ENCODE data around the gene SRGAP2C.
"Not testable (repeated sequence)": the region's sequence is repeated elsewhere in the genome, so short reads cannot be mapped to it uniquely, and the experiment has no call there.

SRGAP2C gene

GRCh38 chr1:121279548-121279898, 94.7 kb downstream of the SRGAP2C start:
- DNase-seq (ENCODE audit: low spot score), result not testable (repeated sequence)

- DNase-seq (ENCODE audit: low spot score), result not testable (repeated sequence)
These were observed 96.0 kb downstream of the SRGAP2C start for GRCh38 chr1:121280699-121281317.

- DNase-seq (ENCODE audit: low spot score), result not testable (repeated sequence)
These were observed 96.7 kb downstream of the SRGAP2C start for GRCh38 chr1:121281480-121281879.

- not testable (repeated sequence) for DNase-seq (ENCODE audit: low spot score)
These were observed 98.9 kb downstream of the SRGAP2C start for GRCh38 chr1:121283587-121284180.

- DNase-seq (ENCODE audit: low spot score), result not testable (repeated sequence)
These were observed 107.8 kb downstream of the SRGAP2C start for GRCh38 chr1:121292590-121292989.

- DNase-seq (ENCODE audit: low spot score), result not testable (repeated sequence)
These were observed 108.8 kb downstream of the SRGAP2C start for GRCh38 chr1:121293263-121294204.

GRCh38 chr1:121294205-121294570, 109.4 kb downstream of the SRGAP2C start:
- DNase-seq (ENCODE audit: low spot score), result not testable (repeated sequence)

GRCh38 chr1:121296563-121296962, 111.8 kb downstream of the SRGAP2C start:
- DNase-seq (ENCODE audit: low spot score), result not testable (repeated sequence)

- DNase-seq (ENCODE audit: low spot score), result not testable (repeated sequence)
These were observed 113.8 kb downstream of the SRGAP2C start for GRCh38 chr1:121298529-121298928.

GRCh38 chr1:121299514-121300149, 114.9 kb downstream of the SRGAP2C start:
- DNase-seq (ENCODE audit: low spot score), result not testable (repeated sequence)

GRCh38 chr1:121301876-121302275, 117.1 kb downstream of the SRGAP2C start:
- not testable (repeated sequence) for DNase-seq (ENCODE audit: low spot score)

- DNase-seq (ENCODE audit: low spot score), result not testable (repeated sequence)
These were observed 123.0 kb downstream of the SRGAP2C start for GRCh38 chr1:121307759-121308158.

GRCh38 chr1:121315509-121315908, 130.7 kb downstream of the SRGAP2C start:
- not testable (repeated sequence) for DNase-seq (ENCODE audit: low spot score)

- not testable (repeated sequence) for DNase-seq (ENCODE audit: low spot score)
These were observed 131.3 kb downstream of the SRGAP2C start for GRCh38 chr1:121316081-121316480.

GRCh38 chr1:121317491-121318468, 133.0 kb downstream of the SRGAP2C start:
- not testable (repeated sequence) for DNase-seq (ENCODE audit: low spot score)

GRCh38 chr1:121318687-121319086, 133.9 kb downstream of the SRGAP2C start:
- not testable (repeated sequence) for DNase-seq (ENCODE audit: low spot score)

GRCh38 chr1:121321660-121322059, 136.9 kb downstream of the SRGAP2C start:
- DNase-seq (ENCODE audit: low spot score), result not testable (repeated sequence)

GRCh38 chr1:121324726-121325125, 140.0 kb downstream of the SRGAP2C start:
- not testable (repeated sequence) for DNase-seq (ENCODE audit: low spot score)

GRCh38 chr1:121332141-121332540, 147.4 kb downstream of the SRGAP2C start:
- DNase-seq (ENCODE audit: low spot score), result not testable (repeated sequence)

GRCh38 chr1:121332599-121333562, 148.1 kb downstream of the SRGAP2C start:
- not testable (repeated sequence) for DNase-seq (ENCODE audit: low spot score)

All from SW480 (cell line).